ENCODE results near the gene SLC38A3. TPM values are rescaled to one million over a fixed set of nuclear protein-coding genes. Genes with fewer than 3 reads are reported as not detected.

Gene SLC38A3
- polyA plus RNA-seq, 1 experiment = 0.06 TPM

GRCh38 chr3:50258979-50259378 is 53.9 kb downstream of the SLC38A3 start:
- Histone ChIP-seq H3K4me3 (ENCODE audit: low read depth, low read length) (no peak overlapping the region), H3K27me3 (ENCODE audit: control insufficient read depth, insufficient read depth, low read length) (no peaks in the 10 kb centered on the region), H3K27ac (ENCODE audit: low read depth, low read length) (no peak overlapping the region), H3K9me3 (ENCODE audit: control insufficient read depth, insufficient read depth, low read length) (no peaks in the 10 kb centered on the region; the same call in 1 of the 2 replicates)
- CTCF ChIA-PET = interaction anchor here (0.5 to 4.8 kb wide), 13 partner anchors 9 to 162 kb away, joined by 3 to 35 read pairs (median 6); no protein-coding TSS in a partner anchor
- no peak for DNase-seq (ENCODE audit: low read depth, low spot score)
- POLR2A ChIA-PET = interaction anchor here (0.6 kb wide), 1 partner anchor 64 kb away, joined by 5 read pairs; no protein-coding TSS in a partner anchor
- TF ChIP-seq, protein P1, sequence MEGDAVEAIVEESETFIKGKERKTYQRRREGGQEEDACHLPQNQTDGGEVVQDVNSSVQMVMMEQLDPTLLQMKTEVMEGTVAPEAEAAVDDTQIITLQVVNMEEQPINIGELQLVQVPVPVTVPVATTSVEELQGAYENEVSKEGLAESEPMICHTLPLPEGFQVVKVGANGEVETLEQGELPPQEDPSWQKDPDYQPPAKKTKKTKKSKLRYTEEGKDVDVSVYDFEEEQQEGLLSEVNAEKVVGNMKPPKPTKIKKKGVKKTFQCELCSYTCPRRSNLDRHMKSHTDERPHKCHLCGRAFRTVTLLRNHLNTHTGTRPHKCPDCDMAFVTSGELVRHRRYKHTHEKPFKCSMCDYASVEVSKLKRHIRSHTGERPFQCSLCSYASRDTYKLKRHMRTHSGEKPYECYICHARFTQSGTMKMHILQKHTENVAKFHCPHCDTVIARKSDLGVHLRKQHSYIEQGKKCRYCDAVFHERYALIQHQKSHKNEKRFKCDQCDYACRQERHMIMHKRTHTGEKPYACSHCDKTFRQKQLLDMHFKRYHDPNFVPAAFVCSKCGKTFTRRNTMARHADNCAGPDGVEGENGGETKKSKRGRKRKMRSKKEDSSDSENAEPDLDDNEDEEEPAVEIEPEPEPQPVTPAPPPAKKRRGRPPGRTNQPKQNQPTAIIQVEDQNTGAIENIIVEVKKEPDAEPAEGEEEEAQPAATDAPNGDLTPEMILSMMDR (IDR thresholded peaks at IDR 0.05; ENCODE audit: low read depth, low read length) = no peak

- TF ChIP-seq, protein P1 (IDR thresholded peaks at IDR 0.05; ENCODE audit: low read depth, low read length) = no peak
- Histone ChIP-seq H3K9me3 (ENCODE audit: control insufficient read depth, insufficient read depth, low read length) (no peaks in the 10 kb centered on the region; the same call in 1 of the 2 replicates), H3K27ac (ENCODE audit: low read depth, low read length) (peak overlapping the region; percentile 21), H3K4me3 (ENCODE audit: low read depth, low read length) (no peak overlapping the region), H3K27me3 (ENCODE audit: control insufficient read depth, insufficient read depth, low read length) (no peaks in the 10 kb centered on the region)
- ChIA-PET POLR2A (interaction anchor here (0.6 to 1.3 kb wide), 4 partner anchors 9 to 352 kb away, joined by 3 to 9 read pairs (median 4); partner anchors contain the start of genes GNAI2 and SEMA3B), CTCF (interaction anchor here (0.5 to 4.8 kb wide), 19 partner anchors 8 to 65 kb away, joined by 3 to 35 read pairs (median 4); partner anchors contain the start of genes HYAL2, LSMEM2 and SEMA3B)
- no peak for DNase-seq (ENCODE audit: low read depth, low spot score)
Observed at GRCh38 chr3:50259432-50260026, 54.5 kb downstream of the SLC38A3 start.

DNA sequence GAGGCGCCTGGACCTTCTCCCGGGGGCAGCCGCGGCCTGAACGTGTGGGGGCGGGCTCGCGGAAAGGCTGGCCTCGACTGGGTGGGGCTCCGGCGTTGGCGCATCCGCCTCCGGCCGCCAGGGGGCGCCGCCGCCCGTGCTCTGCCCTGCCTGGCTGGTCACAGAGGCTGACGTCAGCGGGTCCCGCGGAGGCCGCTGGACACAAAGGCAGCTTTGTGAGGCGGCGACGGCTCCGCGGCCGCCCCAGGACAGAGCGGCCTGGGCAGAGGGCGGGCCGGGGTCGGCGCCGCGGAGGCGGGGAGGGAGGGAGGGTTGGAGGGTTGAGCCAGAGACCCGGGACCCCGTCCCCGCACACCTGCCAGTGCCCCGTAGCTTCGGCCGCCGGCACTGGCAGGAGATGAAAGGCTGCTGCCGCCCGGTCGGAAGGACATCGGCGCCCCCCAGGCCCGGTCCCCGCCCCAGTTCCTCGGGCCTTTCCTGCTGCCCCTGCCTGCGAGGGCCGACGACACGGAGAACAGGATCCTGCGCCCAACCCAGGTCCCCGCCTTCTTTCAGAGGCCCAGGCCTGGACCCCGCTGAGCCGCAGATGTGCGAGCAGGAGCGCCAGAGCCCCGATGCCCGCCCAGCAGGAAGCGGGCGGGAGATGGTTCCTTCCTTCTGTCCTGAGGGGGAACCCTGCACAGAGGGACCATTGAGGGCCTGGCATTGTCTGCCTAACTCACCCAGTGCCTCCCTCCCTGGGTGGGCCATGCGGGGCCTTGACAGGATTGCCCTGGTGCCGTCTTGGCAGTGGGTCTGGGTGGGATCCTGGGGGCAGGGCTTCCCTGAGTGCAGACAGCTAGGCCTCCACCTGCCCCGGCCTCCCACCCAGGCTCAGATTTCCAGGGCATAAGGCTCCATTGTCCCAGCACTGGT is 55.2 kb downstream of the SLC38A3 start:
- Histone ChIP-seq H3K27ac (ENCODE audit: low read depth, low read length) (peak overlapping the region; percentile 89), H3K4me3 (ENCODE audit: low read depth, low read length) (peak overlapping the region; percentile 56), H3K9me3 (ENCODE audit: control insufficient read depth, insufficient read depth, low read length) (no peaks in the 10 kb centered on the region; the same call in 1 of the 2 replicates), H3K27me3 (ENCODE audit: control insufficient read depth, insufficient read depth, low read length) (no peaks in the 10 kb centered on the region)
- CTCF ChIA-PET = interaction anchor here (0.6 to 4.8 kb wide), 20 partner anchors 9 to 110 kb away, joined by 3 to 35 read pairs (median 4); partner anchors contain the start of genes GNAI2, HYAL2, LSMEM2 and SEMA3B
- POLR2A ChIA-PET = interaction anchor here (0.5 to 1.3 kb wide), 5 partner anchors 9 to 353 kb away, joined by 3 to 9 read pairs (median 4); partner anchors contain the start of genes GNAI2 and SEMA3B
- TF ChIP-seq, protein P1 (IDR thresholded peaks at IDR 0.05; ENCODE audit: low read depth, low read length) = peak; percentile 81
- DNase-seq (ENCODE audit: low read depth, low spot score) = no peak

- CTCF ChIA-PET = interaction anchor here (0.8 to 1.7 kb wide), 3 partner anchors 14 to 32 kb away, joined by 3 to 6 read pairs (median 3); no protein-coding TSS in a partner anchor
Observed at GRCh38 chr3:50260942-50261441, 55.9 kb downstream of the SLC38A3 start.

More at GRCh38 chr3:50260942-50261441, 55.9 kb downstream of the SLC38A3 start:
- TF ChIP-seq, protein P1 (IDR thresholded peaks at IDR 0.05; ENCODE audit: low read depth, low read length) = no peak
- H3K9me3 ChIP-seq (ENCODE audit: control insufficient read depth, insufficient read depth, low read length) = no peaks in the 10 kb centered on the region; the same call in 1 of the 2 replicates
- DNase-seq (ENCODE audit: low read depth, low spot score) = no peak
- H3K27me3 ChIP-seq (ENCODE audit: control insufficient read depth, insufficient read depth, low read length) = no peaks in the 10 kb centered on the region
- no peak overlapping the region for H3K27ac ChIP-seq (ENCODE audit: low read depth, low read length)
- H3K4me3 ChIP-seq (ENCODE audit: low read depth, low read length) = no peak overlapping the region; the same call in 1 of the 2 replicates
- POLR2A ChIA-PET = no interaction called here
